Measurements from ENCODE around the gene PAN2.

The PAN2 gene, protein sequence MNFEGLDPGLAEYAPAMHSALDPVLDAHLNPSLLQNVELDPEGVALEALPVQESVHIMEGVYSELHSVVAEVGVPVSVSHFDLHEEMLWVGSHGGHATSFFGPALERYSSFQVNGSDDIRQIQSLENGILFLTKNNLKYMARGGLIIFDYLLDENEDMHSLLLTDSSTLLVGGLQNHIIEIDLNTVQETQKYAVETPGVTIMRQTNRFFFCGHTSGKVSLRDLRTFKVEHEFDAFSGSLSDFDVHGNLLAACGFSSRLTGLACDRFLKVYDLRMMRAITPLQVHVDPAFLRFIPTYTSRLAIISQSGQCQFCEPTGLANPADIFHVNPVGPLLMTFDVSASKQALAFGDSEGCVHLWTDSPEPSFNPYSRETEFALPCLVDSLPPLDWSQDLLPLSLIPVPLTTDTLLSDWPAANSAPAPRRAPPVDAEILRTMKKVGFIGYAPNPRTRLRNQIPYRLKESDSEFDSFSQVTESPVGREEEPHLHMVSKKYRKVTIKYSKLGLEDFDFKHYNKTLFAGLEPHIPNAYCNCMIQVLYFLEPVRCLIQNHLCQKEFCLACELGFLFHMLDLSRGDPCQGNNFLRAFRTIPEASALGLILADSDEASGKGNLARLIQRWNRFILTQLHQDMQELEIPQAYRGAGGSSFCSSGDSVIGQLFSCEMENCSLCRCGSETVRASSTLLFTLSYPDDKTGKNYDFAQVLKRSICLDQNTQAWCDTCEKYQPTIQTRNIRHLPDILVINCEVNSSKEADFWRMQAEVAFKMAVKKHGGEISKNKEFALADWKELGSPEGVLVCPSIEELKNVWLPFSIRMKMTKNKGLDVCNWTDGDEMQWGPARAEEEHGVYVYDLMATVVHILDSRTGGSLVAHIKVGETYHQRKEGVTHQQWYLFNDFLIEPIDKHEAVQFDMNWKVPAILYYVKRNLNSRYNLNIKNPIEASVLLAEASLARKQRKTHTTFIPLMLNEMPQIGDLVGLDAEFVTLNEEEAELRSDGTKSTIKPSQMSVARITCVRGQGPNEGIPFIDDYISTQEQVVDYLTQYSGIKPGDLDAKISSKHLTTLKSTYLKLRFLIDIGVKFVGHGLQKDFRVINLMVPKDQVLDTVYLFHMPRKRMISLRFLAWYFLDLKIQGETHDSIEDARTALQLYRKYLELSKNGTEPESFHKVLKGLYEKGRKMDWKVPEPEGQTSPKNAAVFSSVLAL

DNA sequence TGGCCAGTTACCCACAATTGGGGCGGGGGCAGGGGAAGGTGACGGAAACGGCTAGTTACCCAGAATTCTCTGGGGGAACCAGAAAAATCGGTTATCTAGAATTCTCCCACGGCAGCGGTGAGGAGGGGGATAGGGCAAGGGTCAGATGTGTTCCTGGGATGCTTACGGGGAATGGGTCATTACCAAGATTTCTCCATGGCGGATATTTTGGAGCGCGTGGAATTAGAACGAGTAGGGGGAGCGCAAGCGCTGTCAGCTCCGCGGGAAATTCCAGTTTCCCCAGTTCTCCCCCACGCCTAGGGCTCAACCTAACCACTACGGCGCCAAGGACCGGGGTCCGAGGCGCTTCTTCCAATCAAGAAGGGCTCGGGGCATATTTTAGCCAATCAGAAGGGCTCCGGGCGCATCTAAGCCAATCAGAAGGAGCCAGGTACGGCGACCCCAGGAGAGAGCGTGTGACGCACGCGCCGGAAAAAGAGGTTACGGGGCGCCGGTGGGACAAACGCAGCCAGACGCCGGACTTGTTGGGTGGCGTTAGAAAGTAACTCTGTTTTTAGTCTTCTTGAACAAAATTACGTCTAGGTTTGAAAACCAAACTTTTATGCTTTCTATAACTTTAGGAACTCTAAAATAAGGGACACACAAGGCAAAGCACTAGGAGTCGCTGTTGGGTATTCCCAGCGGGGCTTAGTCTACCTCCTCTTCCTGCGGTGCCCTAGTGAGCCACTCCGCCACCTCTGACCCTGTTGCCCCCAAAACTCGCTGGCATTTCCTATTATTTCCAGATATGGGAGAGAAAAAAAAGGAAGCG lies at the start of gene PAN2:
PAN2 (minus strand) TSS at position 322 of the 811 bp plus-strand sequence. CDS start 906 bp downstream, outside the sequence.
- Histone ChIP-seq H3K4me1 (ENCODE audit: control insufficient read depth, low read depth, low read length) (peaks cover 25% of the 10 kb centered on the region), H3K27ac (ENCODE audit: low read length) (peak within 1 kb of the TSS; percentile 91), H3K36me3 (ENCODE audit: control insufficient read depth, low read depth, low read length) (no peaks in the 10 kb centered on the region), H3K27me3 (ENCODE audit: control insufficient read depth, insufficient read depth, low read length) (no peaks in the 10 kb centered on the region), H3K4me3 (ENCODE audit: low read length) (peak within 1 kb of the TSS; percentile 78), H3K9me3 (ENCODE audit: control insufficient read depth, low read depth, low read length) (no peaks in the 10 kb centered on the region), H3K9ac (ENCODE audit: low read length) (peak within 1 kb of the TSS; percentile 79)

DNA sequence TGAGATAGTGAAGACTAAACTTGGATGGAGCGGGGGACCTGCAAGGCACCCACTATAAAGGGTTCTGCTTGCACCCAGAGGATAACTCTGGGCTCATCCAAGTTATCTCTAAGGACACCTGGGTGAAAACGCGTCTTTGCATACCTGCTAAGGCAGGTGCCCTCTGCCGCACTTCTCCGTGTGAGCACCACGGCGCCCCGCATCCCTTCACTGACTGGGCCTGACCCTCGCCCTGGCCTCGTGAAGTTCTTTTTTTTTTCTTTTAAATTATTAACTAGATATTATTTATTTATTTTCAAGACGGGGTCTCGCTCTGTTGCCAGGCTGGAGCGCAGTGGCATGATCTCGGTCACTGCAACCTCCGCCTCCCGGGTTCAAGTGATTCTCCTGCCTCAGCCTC lies 48.8 kb upstream of the PAN2 start:
- Histone ChIP-seq H3K36me3 (ENCODE audit: control insufficient read depth, low read depth, low read length) (no peaks in the 10 kb centered on the region), H3K27me3 (ENCODE audit: control insufficient read depth, insufficient read depth, low read length) (no peaks in the 10 kb centered on the region), H3K9ac (ENCODE audit: low read length) (no peak overlapping the region), H3K9me3 (ENCODE audit: control insufficient read depth, low read depth, low read length) (no peaks in the 10 kb centered on the region), H3K4me3 (ENCODE audit: low read length) (no peak overlapping the region), H3K4me1 (ENCODE audit: control insufficient read depth, low read depth, low read length) (peaks cover 4% of the 10 kb centered on the region), H3K27ac (ENCODE audit: low read length) (no peak overlapping the region)

DNA sequence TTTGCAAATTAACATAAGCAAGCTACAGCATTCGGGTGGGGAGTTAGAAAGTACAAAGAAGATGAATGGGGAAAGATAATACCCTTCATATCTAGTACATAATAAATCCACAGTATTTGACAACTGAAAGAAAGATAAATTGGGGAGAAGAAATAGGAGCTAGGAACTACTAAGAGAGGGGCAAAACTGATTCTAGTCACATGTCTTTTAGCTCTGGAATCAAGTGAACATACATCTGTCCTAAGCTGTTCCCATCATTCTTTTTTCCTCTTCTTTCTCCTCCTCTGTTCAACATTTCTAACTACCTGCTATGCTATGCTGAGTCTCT lies 44.2 kb upstream of the PAN2 start:
- no peak overlapping the region for H3K9ac ChIP-seq (ENCODE audit: low read length)

DNA sequence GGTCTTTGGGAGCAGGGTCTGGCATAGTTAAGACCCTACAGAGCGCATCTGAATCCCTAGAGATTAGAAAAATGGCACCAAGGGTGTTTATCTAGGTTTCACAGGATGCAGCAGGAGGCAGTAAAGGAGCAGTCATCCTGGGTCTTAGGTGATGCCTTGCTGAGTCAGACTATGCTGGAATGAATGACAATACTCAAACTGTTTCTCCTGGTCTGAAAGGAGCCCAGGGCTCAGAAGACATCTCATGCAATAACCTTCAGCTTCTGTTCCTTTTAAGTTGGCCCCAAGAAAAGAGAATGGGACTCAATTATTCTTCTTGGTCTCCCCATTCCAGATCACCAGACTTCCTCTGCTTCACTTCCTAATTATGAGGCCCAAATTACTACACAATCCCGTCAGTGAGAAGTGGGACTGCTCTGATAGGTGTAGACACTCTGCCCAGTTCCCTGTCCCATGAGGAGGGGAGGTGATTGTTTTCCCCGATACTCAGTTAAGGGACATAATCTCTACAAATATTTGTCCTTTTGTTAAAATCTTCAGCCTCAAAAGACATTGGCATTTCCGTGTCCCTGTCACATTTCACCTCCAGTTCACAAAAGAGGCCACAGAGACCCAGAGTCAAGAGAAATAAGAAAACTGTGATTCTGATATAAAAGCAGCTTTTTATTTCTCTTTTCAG lies 43.6 kb upstream of the PAN2 start:
- peaks cover 4% of the 10 kb centered on the region for H3K4me1 ChIP-seq (ENCODE audit: control insufficient read depth, low read depth, low read length)
- H3K27ac ChIP-seq (ENCODE audit: low read length): no peak overlapping the region
- no peak overlapping the region for H3K9ac ChIP-seq (ENCODE audit: low read length)
- no peaks in the 10 kb centered on the region for H3K27me3 ChIP-seq (ENCODE audit: control insufficient read depth, insufficient read depth, low read length)
- H3K4me3 ChIP-seq (ENCODE audit: low read length): no peak overlapping the region
- H3K36me3 ChIP-seq (ENCODE audit: control insufficient read depth, low read depth, low read length): no peaks in the 10 kb centered on the region
- peaks cover 3% of the 10 kb centered on the region for H3K9me3 ChIP-seq (ENCODE audit: control insufficient read depth, low read depth, low read length)

More for the DNA sequence above, 44.2 kb upstream of the PAN2 start:
- Histone ChIP-seq H3K27ac (ENCODE audit: low read length) (no peak overlapping the region), H3K36me3 (ENCODE audit: control insufficient read depth, low read depth, low read length) (no peaks in the 10 kb centered on the region), H3K27me3 (ENCODE audit: control insufficient read depth, insufficient read depth, low read length) (no peaks in the 10 kb centered on the region), H3K4me1 (ENCODE audit: control insufficient read depth, low read depth, low read length) (peaks cover 4% of the 10 kb centered on the region), H3K9me3 (ENCODE audit: control insufficient read depth, low read depth, low read length) (peaks cover 3% of the 10 kb centered on the region), H3K4me3 (ENCODE audit: low read length) (no peak overlapping the region)

DNA sequence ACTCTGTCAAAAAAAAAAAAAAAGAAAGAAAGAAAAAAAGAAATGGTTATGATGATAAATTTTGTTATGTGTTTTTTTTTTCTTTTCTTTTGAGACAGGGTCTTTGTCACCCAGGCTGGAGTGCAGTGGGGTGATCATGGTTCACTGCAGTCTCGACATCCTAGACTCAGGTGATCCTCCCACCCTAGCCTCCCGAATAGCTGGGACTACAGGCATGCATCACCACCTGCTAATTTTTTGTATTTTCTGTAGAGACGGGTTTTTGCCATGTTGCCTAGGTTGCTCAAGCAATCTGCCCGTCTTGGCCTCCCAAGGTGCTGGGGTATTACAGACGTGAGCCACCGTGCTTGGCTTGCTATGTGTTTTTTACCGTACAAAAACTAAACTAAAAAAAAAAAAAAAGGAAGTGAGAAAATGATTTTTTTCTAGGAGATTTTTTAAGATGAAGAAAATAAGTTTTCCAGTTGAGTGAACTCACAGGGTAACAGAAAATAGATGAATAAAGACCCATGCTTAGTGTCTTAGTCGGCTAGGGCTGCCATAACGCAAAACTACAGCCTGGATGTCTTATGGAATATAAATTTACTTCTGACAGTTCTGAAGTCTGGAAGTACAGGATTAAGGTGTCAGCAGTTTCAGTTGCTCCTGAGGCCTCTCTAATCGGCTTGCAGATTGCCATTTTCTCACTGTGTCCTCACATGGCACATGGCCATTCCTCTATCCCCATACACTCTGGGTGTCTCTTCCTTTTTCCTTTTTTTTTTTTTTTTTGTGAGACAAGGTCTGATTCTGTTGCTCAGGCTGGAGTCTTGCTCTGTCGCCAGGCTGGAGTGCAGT lies 42.0 kb upstream of the PAN2 start:
- Histone ChIP-seq H3K9me3 (ENCODE audit: control insufficient read depth, low read depth, low read length) (peaks cover 3% of the 10 kb centered on the region), H3K9ac (ENCODE audit: low read length) (no peak overlapping the region), H3K4me3 (ENCODE audit: low read length) (no peak overlapping the region), H3K4me1 (ENCODE audit: control insufficient read depth, low read depth, low read length) (peaks cover 4% of the 10 kb centered on the region), H3K27ac (ENCODE audit: low read length) (no peak overlapping the region), H3K27me3 (ENCODE audit: control insufficient read depth, insufficient read depth, low read length) (no peaks in the 10 kb centered on the region), H3K36me3 (ENCODE audit: control insufficient read depth, low read depth, low read length) (no peaks in the 10 kb centered on the region)

DNA sequence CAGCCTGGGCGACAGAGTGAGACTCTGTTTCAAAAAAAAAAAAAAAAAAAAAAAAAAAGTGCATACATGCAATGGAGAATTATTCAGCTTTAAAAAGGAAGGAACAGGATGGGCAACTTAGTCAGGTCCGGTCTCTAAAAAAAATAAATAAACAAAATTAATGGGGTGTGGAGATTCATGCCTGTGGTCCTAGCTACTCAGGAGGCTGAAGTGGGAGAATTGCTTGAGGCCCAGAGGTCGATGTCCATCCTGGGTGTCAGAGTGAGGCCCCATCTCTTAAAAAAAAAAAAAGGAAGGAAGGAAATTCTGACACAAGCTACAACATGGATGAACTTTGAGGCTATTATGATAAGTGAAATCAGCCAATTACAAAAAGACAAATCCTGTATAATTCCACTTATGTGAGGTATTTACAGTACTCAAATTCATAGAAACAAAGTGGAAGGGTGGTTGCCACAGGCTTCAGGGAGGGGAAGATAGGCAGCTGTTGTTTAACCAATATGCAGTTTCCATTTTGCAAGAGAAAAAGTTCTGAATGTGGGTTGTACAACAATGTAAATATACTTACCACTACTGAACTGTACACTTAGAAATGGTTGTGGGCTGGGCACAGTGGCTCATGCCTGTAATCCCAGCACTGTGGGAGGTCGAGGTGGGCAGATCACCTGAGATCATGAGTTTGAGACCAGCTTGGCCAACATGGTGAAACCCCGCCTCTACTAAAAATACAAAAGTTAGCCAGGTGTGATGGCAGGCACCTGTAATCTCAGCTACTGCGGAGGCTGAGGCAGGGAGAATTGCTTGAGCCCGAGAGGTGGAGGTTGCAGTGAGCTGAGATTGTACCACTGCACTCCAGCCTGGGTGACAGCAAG lies 41.2 kb upstream of the PAN2 start:
- Histone ChIP-seq H3K4me1 (ENCODE audit: control insufficient read depth, low read depth, low read length) (peaks cover 4% of the 10 kb centered on the region), H3K36me3 (ENCODE audit: control insufficient read depth, low read depth, low read length) (no peaks in the 10 kb centered on the region), H3K9me3 (ENCODE audit: control insufficient read depth, low read depth, low read length) (peaks cover 3% of the 10 kb centered on the region), H3K4me3 (ENCODE audit: low read length) (no peak overlapping the region), H3K27ac (ENCODE audit: low read length) (no peak overlapping the region), H3K9ac (ENCODE audit: low read length) (no peak overlapping the region), H3K27me3 (ENCODE audit: control insufficient read depth, insufficient read depth, low read length) (no peaks in the 10 kb centered on the region)

DNA sequence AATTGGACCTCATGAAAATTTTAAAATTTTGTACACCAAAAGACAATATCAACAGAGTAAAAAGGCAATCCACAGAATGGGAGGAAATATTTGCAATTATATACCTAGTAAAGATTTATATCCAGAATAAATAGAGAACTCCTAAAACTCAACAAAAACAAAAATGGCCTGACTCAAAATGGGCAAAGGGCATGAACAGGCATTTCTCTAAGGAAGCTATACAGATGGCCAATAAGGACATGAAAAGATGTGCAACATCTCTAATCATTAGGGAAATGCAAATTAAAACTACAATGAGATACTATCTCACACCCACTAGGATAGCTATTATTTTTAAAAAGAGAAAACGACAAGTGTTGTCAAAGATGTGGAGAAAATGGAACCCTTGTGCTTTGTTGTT lies 39.7 kb upstream of the PAN2 start:
- H3K9me3 ChIP-seq (ENCODE audit: control insufficient read depth, low read depth, low read length): peaks cover 3% of the 10 kb centered on the region
- H3K9ac ChIP-seq (ENCODE audit: low read length): no peak overlapping the region
- no peak overlapping the region for H3K27ac ChIP-seq (ENCODE audit: low read length)
- no peaks in the 10 kb centered on the region for H3K36me3 ChIP-seq (ENCODE audit: control insufficient read depth, low read depth, low read length)
- H3K27me3 ChIP-seq (ENCODE audit: control insufficient read depth, insufficient read depth, low read length): no peaks in the 10 kb centered on the region
- peaks cover 4% of the 10 kb centered on the region for H3K4me1 ChIP-seq (ENCODE audit: control insufficient read depth, low read depth, low read length)
- no peak overlapping the region for H3K4me3 ChIP-seq (ENCODE audit: low read length)

DNA sequence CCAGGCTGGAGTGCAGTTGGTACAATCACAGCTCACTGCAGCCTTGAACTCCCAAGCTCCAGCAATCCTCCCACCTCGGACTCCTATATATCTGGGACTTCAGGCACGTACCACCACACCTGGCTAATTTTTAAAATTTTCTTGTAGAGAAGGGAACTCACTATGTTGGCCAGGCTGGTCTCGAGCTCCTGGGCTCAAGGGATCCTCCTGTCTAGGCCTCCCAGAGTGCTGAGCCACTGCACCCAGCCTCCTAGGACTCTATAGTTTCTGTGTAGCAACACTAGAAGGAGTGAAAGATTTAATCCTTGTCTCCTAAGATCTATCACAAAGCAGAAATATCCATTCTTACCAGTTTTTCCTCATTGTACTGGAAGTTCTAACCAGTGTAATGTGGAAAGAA lies 33.1 kb upstream of the PAN2 start:
- Histone ChIP-seq H3K4me3 (ENCODE audit: low read length) (no peak overlapping the region), H3K27me3 (ENCODE audit: control insufficient read depth, insufficient read depth, low read length) (no peaks in the 10 kb centered on the region), H3K4me1 (ENCODE audit: control insufficient read depth, low read depth, low read length) (no peaks in the 10 kb centered on the region), H3K36me3 (ENCODE audit: control insufficient read depth, low read depth, low read length) (no peaks in the 10 kb centered on the region), H3K9ac (ENCODE audit: low read length) (no peak overlapping the region), H3K9me3 (ENCODE audit: control insufficient read depth, low read depth, low read length) (no peaks in the 10 kb centered on the region), H3K27ac (ENCODE audit: low read length) (no peak overlapping the region)

DNA sequence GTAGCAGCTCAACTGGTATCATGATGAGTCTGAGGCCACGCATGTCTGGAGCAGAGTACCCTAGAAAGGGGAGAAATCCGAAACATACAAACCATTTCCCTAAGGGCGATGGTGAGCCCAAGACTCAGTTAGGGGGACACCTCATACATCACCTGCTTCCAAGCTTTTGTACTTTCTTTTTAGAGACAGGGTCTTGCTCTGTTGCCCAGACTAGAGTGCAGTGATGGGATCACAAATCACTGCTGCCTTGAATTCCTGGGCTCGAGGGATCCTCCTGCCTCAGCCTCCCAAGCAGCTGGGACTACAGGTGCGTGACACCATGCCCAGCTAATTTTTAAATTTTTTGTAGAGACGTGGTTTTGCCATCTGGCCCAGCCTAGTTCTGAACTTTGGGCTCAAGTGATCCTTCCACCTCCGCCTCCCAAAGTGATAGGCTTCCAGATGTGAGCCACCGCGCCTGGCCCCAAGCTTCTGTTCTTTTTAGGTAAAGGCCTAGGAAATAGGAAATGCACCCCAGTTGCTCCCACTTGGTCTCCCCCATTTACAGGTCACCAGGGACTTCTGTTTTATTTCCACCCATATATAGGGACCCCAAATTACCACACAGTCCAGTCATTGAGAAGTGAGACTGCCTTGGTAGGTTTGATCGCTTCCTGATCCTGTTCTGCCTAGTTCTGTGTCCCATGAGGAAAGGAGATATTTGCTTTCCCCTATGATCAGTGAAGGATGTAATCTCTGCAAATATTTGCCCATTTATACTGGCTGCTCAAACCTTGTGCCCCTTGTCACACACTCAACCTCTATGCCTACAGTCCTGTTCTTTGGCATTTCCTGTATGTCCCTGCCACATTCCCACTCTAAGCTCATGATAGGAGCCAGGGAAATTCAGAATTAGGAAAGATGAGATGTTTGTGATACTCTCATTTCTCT lies 28.6 kb upstream of the PAN2 start, which contains the start of gene APOF:
APOF (minus strand) TSS at position 728 of the 930 bp plus-strand sequence; CDS start at position 616, 112 bp downstream.
- H3K9ac ChIP-seq (ENCODE audit: low read length): no peak within 1 kb of the TSS
- no peaks in the 10 kb centered on the region for H3K36me3 ChIP-seq (ENCODE audit: control insufficient read depth, low read depth, low read length)
- H3K27ac ChIP-seq (ENCODE audit: low read length): no peak within 1 kb of the TSS
- no peaks in the 10 kb centered on the region for H3K9me3 ChIP-seq (ENCODE audit: control insufficient read depth, low read depth, low read length)
- H3K4me3 ChIP-seq (ENCODE audit: low read length): no peak within 1 kb of the TSS
- no peaks in the 10 kb centered on the region for H3K27me3 ChIP-seq (ENCODE audit: control insufficient read depth, insufficient read depth, low read length)
- peaks cover 5% of the 10 kb centered on the region for H3K4me1 ChIP-seq (ENCODE audit: control insufficient read depth, low read depth, low read length)

Measured in iPS-18a (cell line).